HFFc6 (cell line): ENCODE data around the gene C1orf21. TPM values are rescaled to one million over a fixed set of nuclear protein-coding genes. Genes with fewer than 3 reads are reported as not detected.

ENCODE experiments used
- DNase-seq: peaks from one replicate; pipeline ENCODE4 v3.0.0-alpha.2; 2018
- H3K27ac Mint-ChIP-seq: 2 replicates; pipeline ENCODE4 v1.8.0; 2020; ENCODE audit warnings: mild to moderate bottlenecking, mixed read lengths
- H3K27me3 Mint-ChIP-seq: 2 replicates; pipeline ENCODE4 v1.8.0; 2021; ENCODE audit warnings: mild to moderate bottlenecking, moderate library complexity, mixed read lengths; ENCODE audit not compliant: insufficient read depth
- H3K36me3 Mint-ChIP-seq: 2 replicates; pipeline ENCODE4 v1.8.0; 2021; ENCODE audit warnings: low read depth, mixed read lengths
- H3K4me1 Mint-ChIP-seq: 2 replicates; pipeline ENCODE4 v1.8.0; 2020; ENCODE audit warnings: low read depth, mixed read lengths
- H3K4me3 Mint-ChIP-seq: 2 replicates; pipeline ENCODE4 v1.8.0; 2020; ENCODE audit warnings: mild to moderate bottlenecking, moderate library complexity, mixed read lengths
- H3K9me3 Mint-ChIP-seq: 2 replicates; pipeline ENCODE4 v1.8.0; 2020; ENCODE audit warnings: mild to moderate bottlenecking, mixed read lengths
- CTCF ChIP-seq: fragments of 200-600 bp; sonication (generic); IDR thresholded peaks from 2 replicates; pipeline ENCODE4 v1.5.0; 2021; ENCODE audit warnings: antibody characterized with exemption, mild to moderate bottlenecking
- total RNA-seq, 6 experiments: library from RNA; stranded (reverse); fragmentation: NEBNext Ultra II Directional; extraction: Animal tissue kit (Norgen Biotek cat#: 25700); gene quantifications; 2 replicates in 1 of 6; 3 replicates in 5 of 6; pipeline ENCODE4 v1.2.3, GENCODE V29; 2021

Gene C1orf21
- total RNA-seq, 6 experiments from 2014 or later: 4.0 to 10.2 (median 8.5) TPM

DNA sequence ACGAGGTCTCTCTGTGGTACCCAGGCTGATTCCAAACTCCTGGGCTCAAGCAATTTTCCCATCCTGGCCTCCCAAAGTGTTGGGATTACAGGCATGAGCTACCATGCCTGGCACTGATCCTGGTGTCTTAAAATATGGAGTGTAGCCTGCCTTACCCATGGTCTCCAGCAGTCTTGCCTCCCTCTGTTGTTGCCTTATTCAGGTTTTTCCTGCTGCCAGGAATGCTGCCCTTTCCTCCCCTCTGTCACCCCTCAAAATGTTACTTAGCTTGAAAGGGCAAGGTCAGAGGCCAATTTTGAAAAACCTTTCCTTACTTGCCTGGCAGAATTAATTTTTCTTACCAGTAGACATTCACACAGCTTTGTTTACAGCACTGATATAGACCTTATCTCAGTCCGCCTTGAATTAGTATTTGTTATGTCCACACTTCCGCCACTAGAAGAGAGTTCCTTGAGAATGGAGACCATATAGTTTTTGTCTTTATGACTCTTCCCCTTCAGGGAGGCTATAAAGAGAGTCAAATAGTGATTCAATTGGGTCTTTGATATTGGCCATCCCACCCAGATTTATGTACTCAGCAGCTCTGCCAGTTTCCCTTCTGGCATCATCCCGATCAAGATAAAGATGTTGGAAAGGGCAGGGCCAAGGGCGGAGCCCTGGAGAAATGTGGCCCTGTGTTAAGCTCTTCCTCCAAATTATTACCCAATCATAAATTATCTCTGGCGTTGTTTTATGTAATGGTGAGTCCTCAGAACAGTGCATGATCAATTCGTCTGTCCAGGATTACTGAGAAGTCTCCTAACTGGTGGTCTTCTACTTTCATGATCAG, 38.8 kb downstream of the C1orf21 start:
- TF ChIP-seq CTCF: no peak
- Mint-ChIP-seq H3K9me3 (no peaks in the 10 kb centered on the region), H3K4me1 (peaks cover 12% of the 10 kb centered on the region), H3K27ac (no peak overlapping the region), H3K27me3 (no peaks in the 10 kb centered on the region; the same call in 1 of the 2 replicates), H3K36me3 (no peaks in the 10 kb centered on the region), H3K4me3 (no peak overlapping the region)
- DNase-seq: no peak

- no peak for TF ChIP-seq CTCF
- no peak for DNase-seq
- H3K36me3 Mint-ChIP-seq: no peaks in the 10 kb centered on the region
- no peak overlapping the region for H3K4me3 Mint-ChIP-seq
- peaks cover 8% of the 10 kb centered on the region for H3K4me1 Mint-ChIP-seq
- H3K9me3 Mint-ChIP-seq: no peaks in the 10 kb centered on the region
- no peak overlapping the region for H3K27ac Mint-ChIP-seq
- peaks cover under 1% of the 10 kb centered on the region for H3K27me3 Mint-ChIP-seq
Measured at GRCh38 chr1:184426278-184426674, 39.4 kb downstream of the C1orf21 start.

GRCh38 chr1:184427722-184428121, 40.9 kb downstream of the C1orf21 start:
- no peak for DNase-seq
- no peak for TF ChIP-seq CTCF
- H3K4me1 Mint-ChIP-seq: peaks cover 8% of the 10 kb centered on the region
- H3K9me3 Mint-ChIP-seq: no peaks in the 10 kb centered on the region
- no peak overlapping the region for H3K27ac Mint-ChIP-seq
- H3K36me3 Mint-ChIP-seq: no peaks in the 10 kb centered on the region
- peaks cover 2% of the 10 kb centered on the region for H3K27me3 Mint-ChIP-seq
- no peak overlapping the region for H3K4me3 Mint-ChIP-seq

DNA sequence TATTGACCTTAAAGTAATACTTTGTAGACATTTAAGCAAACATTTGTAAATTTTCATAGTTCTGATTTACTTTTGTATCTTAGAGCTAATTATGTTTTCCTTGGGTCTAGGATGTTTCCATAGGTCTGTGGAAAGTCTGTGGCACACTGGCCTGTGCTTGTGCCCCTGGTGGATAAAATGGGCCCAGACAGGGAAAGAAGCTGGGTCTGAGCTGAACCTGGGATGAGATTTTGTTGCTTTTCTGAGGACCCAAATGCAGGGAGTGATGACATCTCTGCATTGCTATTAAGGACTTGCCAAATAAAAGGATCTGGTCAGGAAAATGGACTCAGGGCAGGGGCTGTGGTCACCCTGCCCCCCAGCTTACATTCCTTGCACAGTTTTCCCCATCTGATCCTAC, 41.8 kb downstream of the C1orf21 start:
- H3K27ac Mint-ChIP-seq: no peak overlapping the region
- H3K4me3 Mint-ChIP-seq: no peak overlapping the region
- DNase-seq: no peak
- H3K36me3 Mint-ChIP-seq: no peaks in the 10 kb centered on the region
- H3K4me1 Mint-ChIP-seq: peaks cover 8% of the 10 kb centered on the region
- TF ChIP-seq CTCF: no peak
- peaks cover 2% of the 10 kb centered on the region for H3K27me3 Mint-ChIP-seq
- H3K9me3 Mint-ChIP-seq: no peaks in the 10 kb centered on the region

- Mint-ChIP-seq H3K4me1 (peaks cover 2% of the 10 kb centered on the region), H3K27ac (no peak overlapping the region), H3K4me3 (no peak overlapping the region), H3K9me3 (no peaks in the 10 kb centered on the region), H3K27me3 (peaks cover 2% of the 10 kb centered on the region), H3K36me3 (no peaks in the 10 kb centered on the region)
- no peak for TF ChIP-seq CTCF
- no peak for DNase-seq
Measured at GRCh38 chr1:184429335-184429734, 42.5 kb downstream of the C1orf21 start.
